Measurements from ENCODE around the gene PSRC1.

DNA sequence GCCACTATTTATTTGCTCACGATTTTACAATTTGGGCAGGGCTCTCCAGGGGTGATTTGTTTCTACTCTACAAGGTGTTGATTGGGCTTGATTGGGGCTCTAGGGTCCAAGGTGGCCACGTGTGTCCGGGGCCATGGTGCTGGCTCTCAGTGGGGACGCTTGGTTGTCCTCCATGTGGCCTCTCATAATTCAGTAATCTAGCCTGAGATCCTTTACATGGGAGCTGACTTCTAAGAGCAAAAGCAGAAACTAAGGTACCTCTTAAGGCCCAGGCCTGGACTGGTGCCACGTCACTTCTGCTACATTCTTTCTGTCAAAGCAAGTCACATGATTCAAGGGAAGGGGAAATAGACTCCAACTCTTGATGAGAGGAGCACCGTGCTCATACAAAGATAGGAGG is 8.1 kb upstream of the PSRC1 start:
- TF ChIP-seq, protein P1, sequence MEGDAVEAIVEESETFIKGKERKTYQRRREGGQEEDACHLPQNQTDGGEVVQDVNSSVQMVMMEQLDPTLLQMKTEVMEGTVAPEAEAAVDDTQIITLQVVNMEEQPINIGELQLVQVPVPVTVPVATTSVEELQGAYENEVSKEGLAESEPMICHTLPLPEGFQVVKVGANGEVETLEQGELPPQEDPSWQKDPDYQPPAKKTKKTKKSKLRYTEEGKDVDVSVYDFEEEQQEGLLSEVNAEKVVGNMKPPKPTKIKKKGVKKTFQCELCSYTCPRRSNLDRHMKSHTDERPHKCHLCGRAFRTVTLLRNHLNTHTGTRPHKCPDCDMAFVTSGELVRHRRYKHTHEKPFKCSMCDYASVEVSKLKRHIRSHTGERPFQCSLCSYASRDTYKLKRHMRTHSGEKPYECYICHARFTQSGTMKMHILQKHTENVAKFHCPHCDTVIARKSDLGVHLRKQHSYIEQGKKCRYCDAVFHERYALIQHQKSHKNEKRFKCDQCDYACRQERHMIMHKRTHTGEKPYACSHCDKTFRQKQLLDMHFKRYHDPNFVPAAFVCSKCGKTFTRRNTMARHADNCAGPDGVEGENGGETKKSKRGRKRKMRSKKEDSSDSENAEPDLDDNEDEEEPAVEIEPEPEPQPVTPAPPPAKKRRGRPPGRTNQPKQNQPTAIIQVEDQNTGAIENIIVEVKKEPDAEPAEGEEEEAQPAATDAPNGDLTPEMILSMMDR (IDR thresholded peaks at IDR 0.05): no peak
- no peak for TF ChIP-seq ZFX (IDR thresholded peaks at IDR 0.05; ENCODE audit: borderline replicate concordance)

All from 22Rv1 (cell line).